A673 (cell line): ENCODE data around the gene TBCD. TPM values are rescaled to one million over a fixed set of nuclear protein-coding genes. Genes with fewer than 3 reads are reported as not detected.

Source experiments
- BruUV-seq: library from RNA; stranded (reverse); fragments of 400-500 nt; replicated peaks from 2 replicates; lab custom pipeline; 2021; lab: Mats Ljungman, UMichigan
- CTCF ChIA-PET: fragments of 300-600 bp; sonication (Branson Sonifier 250); formaldehyde crosslinking; loops from one replicate; lab custom pipeline; 2022; ENCODE audit warnings: antibody characterized with exemption; lab: Charles Lee
- POLR2A ChIA-PET: fragments of 300-600 bp; sonication (Branson Sonifier 250); formaldehyde crosslinking; loops from one replicate; lab custom pipeline; 2022; ENCODE audit warnings: antibody characterized with exemption; ENCODE audit not compliant: low non-redundant PET; lab: Charles Lee
- DNase-seq: peaks from one replicate; pipeline ENCODE4 v3.0.0-alpha.2; 2015; ENCODE audit warnings: low spot score
- H3K27ac ChIP-seq: fragments of 200-600 bp; sonication (generic); 2 replicates; pipeline ENCODE4 v1.5.1; 2016; ENCODE audit warnings: mixed run types, low read depth, mild to moderate bottlenecking, mixed read lengths, antibody characterized with exemption, low read length; ENCODE audit not compliant: poor library complexity, severe bottlenecking
- H3K27me3 ChIP-seq: fragments of 200-600 bp; sonication (generic); replicated peaks from 2 replicates; pipeline ENCODE4 v1.6.1; 2017; ENCODE audit warnings: mixed run types, low read depth, mild to moderate bottlenecking, mixed read lengths, antibody characterized with exemption, low read length; ENCODE audit not compliant: insufficient read depth, poor library complexity
- H3K36me3 ChIP-seq: fragments of 200-600 bp; sonication (generic); 2 replicates; pipeline ENCODE4 v1.6.1; 2016; ENCODE audit warnings: mixed run types, mild to moderate bottlenecking, mixed read lengths, antibody characterized with exemption, low read length; ENCODE audit not compliant: insufficient read depth, poor library complexity, severe bottlenecking
- H3K4me1 ChIP-seq: fragments of 200-600 bp; sonication (generic); 2 replicates; pipeline ENCODE4 v1.6.1; 2017; ENCODE audit warnings: mixed run types, mild to moderate bottlenecking, mixed read lengths, antibody characterized with exemption, low read length; ENCODE audit not compliant: insufficient read depth, poor library complexity, severe bottlenecking
- H3K4me3 ChIP-seq: fragments of 200-600 bp; sonication (generic); 2 replicates; pipeline ENCODE4 v1.5.1; 2016; ENCODE audit warnings: low read depth, mixed run types, mild to moderate bottlenecking, mixed read lengths, low read length; ENCODE audit not compliant: poor library complexity, severe bottlenecking
- H3K9me3 ChIP-seq: fragments of 200-600 bp; sonication (generic); 2 replicates; pipeline ENCODE4 v1.6.1; 2016; ENCODE audit warnings: mixed run types, low read depth, mild to moderate bottlenecking, mixed read lengths, antibody characterized with exemption, low read length; ENCODE audit not compliant: poor library complexity, severe bottlenecking
- EZH2 ChIP-seq: fragments of 200-600 bp; sonication (generic); IDR thresholded peaks from 2 replicates; pipeline ENCODE4 v1.6.1; 2017; ENCODE audit warnings: borderline replicate concordance, low read depth, mild to moderate bottlenecking, mixed read lengths, antibody characterized with exemption, low read length; ENCODE audit not compliant: poor library complexity, severe bottlenecking
- intact Hi-C: fragments of 100-400 bp; cut with micrococcal nuclease; formaldehyde crosslinking; loops from one replicate; pipeline ENCODE4 v1.10.0; 2022; ENCODE audit not compliant: unreplicated experiment
- total RNA-seq: library from RNA; stranded (reverse); gene quantifications from 2 replicates; pipeline ENCODE4 v1.2.3, GENCODE V29; 2021
- TF ChIP-seq, protein P1 (sequence below): fragments of 300-800, 200-600 bp; sonication (generic); conservative IDR thresholded peaks from 2 replicates; pipeline ENCODE4 v1.5.1; 2017; ENCODE audit warnings: low read depth, mild to moderate bottlenecking, antibody characterized with exemption, low read length, moderate library complexity, mixed read lengths

TBCD gene
- total RNA-seq, 1 experiment from 2014 or later: 113 TPM

- intact Hi-C loops: no loop called here
- Histone ChIP-seq H3K36me3 (peaks cover 21% of the 10 kb centered on the region), H3K4me3 (no peak overlapping the region), H3K9me3 (no peaks in the 10 kb centered on the region), H3K27ac (no peak overlapping the region), H3K27me3 (no peaks in the 10 kb centered on the region), H3K4me1 (no peaks in the 10 kb centered on the region)
- ChIA-PET CTCF (interaction anchor here (0.6 kb wide), 2 partner anchors 99 to 133 kb away, joined by 5 to 6 read pairs; no protein-coding TSS in a partner anchor), POLR2A (no interaction called here)
- no peak for DNase-seq
- no peak for TF ChIP-seq EZH2
- TF ChIP-seq, protein P1, sequence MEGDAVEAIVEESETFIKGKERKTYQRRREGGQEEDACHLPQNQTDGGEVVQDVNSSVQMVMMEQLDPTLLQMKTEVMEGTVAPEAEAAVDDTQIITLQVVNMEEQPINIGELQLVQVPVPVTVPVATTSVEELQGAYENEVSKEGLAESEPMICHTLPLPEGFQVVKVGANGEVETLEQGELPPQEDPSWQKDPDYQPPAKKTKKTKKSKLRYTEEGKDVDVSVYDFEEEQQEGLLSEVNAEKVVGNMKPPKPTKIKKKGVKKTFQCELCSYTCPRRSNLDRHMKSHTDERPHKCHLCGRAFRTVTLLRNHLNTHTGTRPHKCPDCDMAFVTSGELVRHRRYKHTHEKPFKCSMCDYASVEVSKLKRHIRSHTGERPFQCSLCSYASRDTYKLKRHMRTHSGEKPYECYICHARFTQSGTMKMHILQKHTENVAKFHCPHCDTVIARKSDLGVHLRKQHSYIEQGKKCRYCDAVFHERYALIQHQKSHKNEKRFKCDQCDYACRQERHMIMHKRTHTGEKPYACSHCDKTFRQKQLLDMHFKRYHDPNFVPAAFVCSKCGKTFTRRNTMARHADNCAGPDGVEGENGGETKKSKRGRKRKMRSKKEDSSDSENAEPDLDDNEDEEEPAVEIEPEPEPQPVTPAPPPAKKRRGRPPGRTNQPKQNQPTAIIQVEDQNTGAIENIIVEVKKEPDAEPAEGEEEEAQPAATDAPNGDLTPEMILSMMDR: no peak
- no TSS peak for BruUV-seq
These were observed 27.7 kb downstream of the TBCD start for GRCh38 chr17:82779541-82779940.

DNA sequence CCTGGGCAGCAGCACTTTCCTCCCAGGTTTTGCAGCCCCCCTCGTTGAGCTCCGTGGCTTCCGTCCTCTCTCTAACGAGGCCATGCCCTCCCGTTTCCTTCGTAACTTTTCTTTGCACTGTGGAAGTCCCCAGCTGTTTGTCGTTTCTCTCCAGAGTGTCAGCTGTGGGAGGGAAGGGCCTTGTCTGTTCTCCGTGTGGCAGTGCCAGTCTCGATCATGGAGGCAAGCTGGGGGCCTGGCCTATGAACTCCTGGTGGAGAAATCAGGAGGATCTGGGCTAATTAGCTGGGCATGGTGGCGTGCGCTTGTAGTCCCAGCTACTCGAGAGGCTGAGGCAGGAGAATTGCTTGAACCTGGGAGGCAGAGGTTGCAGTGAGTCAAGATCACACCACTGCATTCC is 28.3 kb downstream of the TBCD start:
- no peak for DNase-seq
- CTCF ChIA-PET: interaction anchor here (0.6 to 1.0 kb wide), 4 partner anchors 22 to 134 kb away, joined by 4 to 6 read pairs (median 6); no protein-coding TSS in a partner anchor
- POLR2A ChIA-PET: no interaction called here
- no peaks in the 10 kb centered on the region for H3K9me3 ChIP-seq
- BruUV-seq: no TSS peak
- TF ChIP-seq, protein P1: no peak
- TF ChIP-seq EZH2: no peak
- H3K4me1 ChIP-seq: no peaks in the 10 kb centered on the region
- no peak overlapping the region for H3K27ac ChIP-seq
- intact Hi-C loops: loop anchor here (5.0 kb wide), 2 partner anchors 137 to 182 kb away; no protein-coding TSS in a partner anchor
- H3K27me3 ChIP-seq: no peaks in the 10 kb centered on the region
- H3K4me3 ChIP-seq: no peak overlapping the region
- peaks cover 21% of the 10 kb centered on the region for H3K36me3 ChIP-seq

DNA sequence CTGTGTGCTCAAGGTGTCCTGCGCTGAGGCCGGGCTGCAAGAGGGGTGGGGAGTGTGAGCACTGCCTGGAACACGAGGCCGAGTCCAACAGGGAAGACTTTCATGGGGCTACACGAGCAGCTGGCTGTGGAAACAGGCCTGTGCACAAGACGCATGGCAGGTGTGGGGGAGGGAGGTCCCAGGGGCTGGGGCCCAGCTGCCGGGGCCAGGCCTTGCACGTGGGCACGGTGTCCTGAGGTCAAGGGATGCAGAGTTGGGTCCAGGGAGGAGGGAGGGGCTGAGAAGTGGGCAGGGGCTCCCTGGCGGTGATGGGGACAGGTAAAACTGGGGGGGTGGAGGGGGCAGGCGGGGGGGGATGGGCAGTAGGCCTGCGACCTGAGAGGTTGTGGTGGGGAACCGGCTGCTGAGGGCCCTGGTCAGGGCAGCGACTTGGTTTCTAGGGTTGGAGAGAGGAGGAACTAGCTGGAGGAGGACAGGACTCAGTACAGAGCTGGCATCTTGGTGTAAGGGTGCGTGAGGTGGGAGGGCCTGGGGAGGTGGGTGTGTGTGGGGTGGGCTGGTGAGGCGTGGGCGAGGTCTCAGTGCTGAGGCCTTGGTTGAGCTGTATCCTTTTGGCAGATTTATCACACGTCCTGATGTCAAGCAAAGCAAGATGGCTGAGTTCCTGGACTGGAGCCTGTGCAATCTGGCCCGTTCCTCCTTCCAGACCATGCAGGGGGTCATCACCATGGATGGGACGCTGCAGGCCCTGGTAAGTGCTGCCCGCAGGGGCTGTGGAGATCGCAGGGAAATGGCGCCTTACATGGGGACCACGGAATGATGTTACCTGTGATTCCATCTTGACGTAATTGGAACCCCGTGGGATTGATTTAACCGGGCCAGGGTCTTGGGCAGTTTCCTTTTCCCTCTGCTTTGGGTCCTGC is 29.4 kb downstream of the TBCD start:
- no peaks in the 10 kb centered on the region for H3K27me3 ChIP-seq
- BruUV-seq: no TSS peak
- H3K4me1 ChIP-seq: no peaks in the 10 kb centered on the region
- no peaks in the 10 kb centered on the region for H3K9me3 ChIP-seq
- no peak overlapping the region for H3K4me3 ChIP-seq
- intact Hi-C loops: loop anchor here (5.0 kb wide), 2 partner anchors 136 to 181 kb away; no protein-coding TSS in a partner anchor
- DNase-seq: no peak
- ChIA-PET CTCF (interaction anchor here (0.7 to 1.0 kb wide), 2 partner anchors 21 to 405 kb away, joined by 3 to 6 read pairs; no protein-coding TSS in a partner anchor), POLR2A (no interaction called here)
- H3K27ac ChIP-seq: no peak overlapping the region
- peaks cover 21% of the 10 kb centered on the region for H3K36me3 ChIP-seq
- TF ChIP-seq, protein P1: no peak
- TF ChIP-seq EZH2: no peak
